Islet of Langerhans (tissue), 1 donor: Measurements from ENCODE around the gene RXFP1.

Experiments used
- FAIRE-seq: peaks from one replicate; lab custom pipeline; 2011; peaks lifted over from hg19 to GRCh38; lab: Jason Lieb, UNC

Gene RXFP1

GRCh38 chr4:158521484-158522088 is at the start of gene RXFP1:
Gene RXFP1, plus strand, starts transcription at chr4:158521882. Its CDS starts 95 bp downstream, at chr4:158521977.
- no peak for FAIRE-seq

DNA sequence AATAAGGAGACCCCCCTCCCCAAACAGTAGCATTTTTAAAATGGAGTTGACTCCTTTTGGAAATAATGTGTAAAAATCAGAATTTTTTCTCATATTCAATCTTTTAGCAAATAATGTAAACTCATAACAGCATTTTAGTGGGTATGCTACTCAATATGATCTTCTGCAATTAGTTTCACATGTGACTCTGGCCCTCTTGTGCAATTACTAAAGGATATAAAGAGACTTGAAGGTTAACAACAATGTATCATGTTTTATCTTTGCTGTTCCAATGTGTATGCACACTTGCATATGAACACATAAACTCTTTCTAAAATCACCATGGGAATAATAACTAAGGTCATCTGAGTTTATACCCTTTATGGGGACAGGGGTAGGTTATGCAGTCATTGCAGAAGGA is 39.9 kb upstream of the RXFP1 start:
- no peak for FAIRE-seq

DNA sequence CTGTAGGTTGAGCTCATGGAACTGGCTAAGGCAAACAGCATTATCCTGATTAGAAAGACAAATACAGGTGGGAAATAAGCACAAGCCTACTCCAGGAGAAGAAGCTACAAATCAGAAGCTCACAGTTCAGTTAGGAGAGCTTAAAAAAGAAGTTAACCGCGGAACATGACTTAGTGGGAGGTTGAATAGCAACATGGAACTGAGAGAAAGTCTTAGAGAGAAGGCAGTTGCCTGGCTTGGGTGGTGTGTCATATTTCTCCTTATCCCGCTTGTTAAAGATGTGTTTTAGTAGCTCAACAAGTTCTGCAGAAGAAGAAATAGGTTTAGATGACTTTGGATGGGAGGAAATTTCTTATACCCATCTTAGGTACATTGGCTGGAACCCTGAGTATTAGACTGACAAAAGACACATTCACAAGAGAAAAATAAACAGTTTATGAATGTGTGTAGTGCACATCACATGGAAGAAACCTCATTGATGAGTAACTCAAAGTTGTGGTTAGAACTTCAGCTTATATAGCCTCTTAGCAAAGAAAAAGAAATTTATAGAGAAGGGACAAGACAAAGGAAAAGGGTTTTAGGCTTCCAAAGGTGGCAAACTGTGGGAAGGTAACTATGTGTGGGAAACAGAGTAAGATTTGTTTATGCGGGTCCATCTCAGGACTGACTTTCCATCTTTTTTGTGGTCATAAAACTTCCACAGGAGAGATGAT is 37.4 kb upstream of the RXFP1 start:
- no peak for FAIRE-seq

DNA sequence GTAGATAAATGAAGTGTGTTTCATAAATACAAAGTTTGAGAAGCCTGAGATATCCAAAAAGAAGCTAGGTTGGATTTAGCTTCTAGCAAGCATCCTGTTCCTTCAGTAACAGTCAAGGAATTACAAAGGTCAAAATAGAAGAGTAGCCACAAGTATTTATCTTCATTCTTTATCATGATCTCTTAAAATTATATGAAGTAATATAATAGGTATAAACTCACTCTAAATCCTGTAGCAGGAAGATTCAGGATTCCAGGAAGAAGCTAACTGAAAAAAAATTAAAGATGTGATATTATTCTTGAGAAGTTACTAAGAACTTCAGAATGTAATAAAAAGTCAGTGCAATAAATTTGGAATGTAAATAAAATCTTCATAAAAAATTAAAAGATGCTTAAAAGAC is 31.1 kb upstream of the RXFP1 start:
- FAIRE-seq: no peak

- FAIRE-seq: no peak
These were observed 29.3 kb upstream of the RXFP1 start for GRCh38 chr4:158492391-158492790.

DNA sequence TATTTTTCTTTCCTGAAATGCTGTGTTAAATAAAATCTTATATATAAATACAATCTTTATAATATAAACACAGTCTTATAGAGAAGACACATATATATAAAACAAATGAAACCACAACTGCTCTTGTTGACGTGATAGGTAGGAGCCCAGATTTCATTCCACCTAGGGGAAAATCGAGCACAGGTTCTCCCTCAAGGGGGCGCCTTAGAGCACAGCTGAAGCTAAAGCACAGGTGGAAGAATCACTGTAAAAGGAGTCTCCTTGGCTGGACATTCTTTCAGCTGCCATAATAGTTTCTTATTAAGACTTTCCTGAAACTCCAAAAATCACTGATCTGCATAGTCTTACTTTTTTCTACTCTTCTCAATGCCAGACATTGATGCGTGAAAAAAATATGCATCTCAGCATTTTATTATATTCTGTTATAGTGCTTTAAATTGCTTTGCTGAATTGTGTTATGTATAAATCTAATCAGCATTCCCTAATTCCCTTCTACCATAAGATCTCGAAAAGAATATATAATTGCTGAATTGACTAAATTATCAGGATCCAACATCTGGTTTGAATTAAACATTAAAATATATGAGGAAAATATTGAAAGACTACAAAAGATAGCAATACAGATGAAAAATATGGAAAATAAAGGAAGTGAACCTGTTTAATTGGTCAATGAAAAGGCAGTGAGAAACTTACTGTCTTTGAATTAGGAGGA is 25.5 kb upstream of the RXFP1 start:
- FAIRE-seq: no peak

DNA sequence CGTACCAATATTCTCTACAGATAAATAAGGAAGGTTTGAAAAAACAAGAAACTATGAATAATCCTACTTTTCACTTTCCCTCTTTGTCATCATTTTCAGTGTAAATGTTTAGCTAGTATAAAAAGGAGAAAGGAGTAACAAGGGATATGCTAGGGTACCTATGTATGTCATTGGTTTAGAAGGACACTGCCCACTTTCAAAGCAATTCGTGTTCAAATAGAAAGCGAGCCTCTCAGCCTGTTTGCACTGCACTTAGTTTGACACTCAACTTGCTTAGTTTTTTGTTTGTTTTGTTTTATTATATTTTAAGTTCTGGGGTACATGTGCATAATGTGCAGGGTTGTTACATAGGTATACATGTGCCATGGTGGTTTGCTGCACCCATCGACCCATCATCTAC is 21.6 kb upstream of the RXFP1 start:
- FAIRE-seq: no peak

- no peak for FAIRE-seq
These were observed 8.4 kb upstream of the RXFP1 start for GRCh38 chr4:158513256-158513655.

GRCh38 chr4:158519226-158519625 is 2.5 kb upstream of the RXFP1 start:
- FAIRE-seq: no peak

- FAIRE-seq: no peak
These were observed 2.4 kb downstream of the RXFP1 start for GRCh38 chr4:158523990-158524535.

- FAIRE-seq: no peak
These were observed 5.8 kb downstream of the RXFP1 start for GRCh38 chr4:158527516-158527915.

- no peak for FAIRE-seq
These were observed 7.8 kb downstream of the RXFP1 start for GRCh38 chr4:158529505-158529904.

GRCh38 chr4:158530381-158530780 is 8.7 kb downstream of the RXFP1 start:
- FAIRE-seq: no peak

GRCh38 chr4:158530898-158531297 is 9.2 kb downstream of the RXFP1 start:
- FAIRE-seq: no peak

GRCh38 chr4:158532556-158533231 is 11.0 kb downstream of the RXFP1 start:
- no peak for FAIRE-seq

DNA sequence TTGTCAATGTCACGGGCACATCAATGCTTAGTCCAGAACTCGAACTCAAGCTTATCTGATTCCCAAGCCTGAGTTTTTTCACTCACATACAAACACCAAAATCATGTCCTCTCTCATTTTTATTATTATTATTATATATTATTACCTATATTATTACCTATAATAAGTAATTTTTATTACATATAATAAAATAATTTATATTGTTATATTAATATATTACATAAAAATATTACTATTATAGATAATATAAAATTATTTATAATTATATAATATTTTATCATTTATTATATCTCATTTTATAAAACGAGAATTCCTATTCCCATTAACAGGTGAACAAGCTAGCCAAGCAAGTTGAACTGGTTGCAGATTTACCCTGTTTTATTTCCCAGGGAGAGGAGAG is 13.0 kb downstream of the RXFP1 start:
- FAIRE-seq: no peak

GRCh38 chr4:158535130-158535614 is 13.5 kb downstream of the RXFP1 start:
- FAIRE-seq: no peak

DNA sequence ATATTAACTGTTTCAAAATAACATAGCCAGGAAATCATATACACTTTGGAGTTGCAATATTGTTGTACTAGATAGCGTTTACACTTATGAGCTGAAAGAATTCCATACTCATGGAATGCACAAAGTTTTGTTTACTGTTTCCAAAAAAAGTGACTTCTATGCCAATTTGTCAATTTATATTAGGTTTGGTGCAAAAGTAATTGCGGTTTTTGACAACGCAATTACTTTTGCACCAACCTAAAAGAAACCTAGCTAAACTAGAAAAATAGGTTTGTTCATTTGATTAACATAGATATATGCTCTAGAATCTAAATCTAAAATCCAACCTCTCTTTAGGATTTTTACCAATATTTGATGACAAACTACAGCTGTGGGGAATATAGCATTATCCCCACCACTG is 15.2 kb downstream of the RXFP1 start:
- no peak for FAIRE-seq

- FAIRE-seq: no peak
These were observed 16.5 kb downstream of the RXFP1 start for GRCh38 chr4:158538176-158538575.

DNA sequence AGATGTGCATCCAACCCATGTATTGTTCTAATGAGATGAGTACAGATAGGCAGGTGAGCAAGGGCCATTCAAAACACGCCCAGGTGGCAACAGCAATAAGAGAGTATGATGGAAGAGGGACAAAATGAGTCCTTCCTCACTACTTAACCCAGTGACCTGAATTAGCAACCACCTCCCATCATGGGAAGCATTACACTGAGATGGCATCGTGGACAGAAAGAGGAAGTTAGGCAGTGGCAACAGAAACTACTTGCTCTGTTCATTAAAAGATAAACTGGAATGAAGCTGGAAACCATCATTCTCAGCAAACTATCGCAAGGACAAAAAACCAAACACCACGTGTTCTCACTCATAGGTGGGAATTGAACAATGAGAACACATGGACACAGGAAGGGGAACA is 17.2 kb downstream of the RXFP1 start:
- FAIRE-seq: no peak

DNA sequence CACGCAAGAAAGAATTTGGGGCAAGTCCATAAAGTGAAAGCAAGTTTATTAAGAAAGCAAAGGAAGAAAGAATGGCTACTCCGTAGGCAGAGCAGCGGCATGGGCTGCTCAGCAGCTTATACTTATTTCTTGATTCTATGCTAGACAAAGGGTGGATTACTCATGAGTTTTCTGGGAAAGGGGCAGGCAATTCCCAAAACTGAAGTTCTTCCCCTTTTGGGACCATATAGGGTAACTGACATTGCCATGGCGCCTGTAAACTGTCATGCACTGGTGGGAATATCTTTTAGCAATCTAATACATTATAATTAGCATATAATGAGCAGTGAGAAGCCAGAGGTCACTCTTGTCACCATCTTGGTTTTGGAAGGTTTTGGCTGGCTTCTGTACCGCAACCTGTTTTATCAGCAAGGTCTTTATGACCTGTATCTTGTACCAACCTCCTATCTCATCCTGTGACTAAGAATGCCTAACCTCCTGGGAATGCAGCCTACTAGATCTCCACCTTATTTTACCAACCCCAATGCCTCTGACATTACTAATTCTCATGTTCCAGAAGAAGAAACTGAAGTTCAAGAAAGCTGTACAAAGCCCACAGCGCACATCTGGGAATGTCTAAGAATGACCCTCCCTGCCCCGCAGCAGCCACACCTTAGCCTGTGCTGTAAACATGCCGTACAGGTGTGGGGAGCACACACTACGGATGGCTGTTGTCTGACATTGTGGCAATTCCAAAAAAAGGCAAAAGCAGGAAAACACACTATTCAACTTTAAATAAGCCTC is 18.6 kb downstream of the RXFP1 start:
- FAIRE-seq: no peak

- no peak for FAIRE-seq
These were observed 19.8 kb downstream of the RXFP1 start for GRCh38 chr4:158541506-158541905.
